Measurements from ENCODE around the gene SRGAP1. TPM values are rescaled to one million over a fixed set of nuclear protein-coding genes. Genes with fewer than 3 reads are reported as not detected.
"Not testable (repeated sequence)": the region's sequence is repeated elsewhere in the genome, so short reads cannot be mapped to it uniquely, and the experiment has no call there.

The SRGAP1 gene
- total RNA-seq, 1 experiment from 2014 or later, result 6.2 TPM

DNA sequence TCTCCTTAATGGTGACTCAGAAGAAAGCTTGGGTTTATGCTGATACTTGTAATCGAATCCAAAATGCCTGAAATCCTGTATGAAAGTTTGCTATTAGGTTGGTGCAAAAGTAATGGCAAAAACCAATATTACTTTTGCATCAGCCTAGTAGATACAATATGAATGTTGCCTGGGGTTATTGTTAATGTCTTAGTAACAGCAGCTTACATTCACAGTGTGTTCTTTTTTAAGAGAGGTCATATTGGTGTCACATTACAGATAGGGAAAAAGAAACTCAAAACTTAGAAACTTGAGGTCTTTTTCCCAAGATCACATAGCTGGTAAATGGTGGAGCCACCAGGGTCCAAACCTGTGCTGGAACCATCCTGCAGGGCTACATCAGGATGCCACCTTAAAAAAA lies 25.2 kb downstream of the SRGAP1 start:
- H3K36me3 ChIP-seq, result no peaks in the 10 kb centered on the region
- no peak overlapping the region for H3K27ac ChIP-seq
- DNase-seq, result no peak
- H3K4me3 ChIP-seq, result no peak overlapping the region
- H3K4me1 ChIP-seq, result peaks cover 9% of the 10 kb centered on the region
- no peaks in the 10 kb centered on the region for H3K9me3 ChIP-seq (replicated peaks)
- H3K27me3 ChIP-seq, result no peaks in the 10 kb centered on the region

- Histone ChIP-seq H3K9me3 (replicated peaks) (no peaks in the 10 kb centered on the region), H3K4me3 (no peak overlapping the region), H3K36me3 (no peaks in the 10 kb centered on the region), H3K27me3 (no peaks in the 10 kb centered on the region), H3K27ac (no peak overlapping the region), H3K4me1 (peaks cover 9% of the 10 kb centered on the region)
- DNase-seq, result no peak
Observed at GRCh38 chr12:63870838-63871237, 26.3 kb downstream of the SRGAP1 start.

DNA sequence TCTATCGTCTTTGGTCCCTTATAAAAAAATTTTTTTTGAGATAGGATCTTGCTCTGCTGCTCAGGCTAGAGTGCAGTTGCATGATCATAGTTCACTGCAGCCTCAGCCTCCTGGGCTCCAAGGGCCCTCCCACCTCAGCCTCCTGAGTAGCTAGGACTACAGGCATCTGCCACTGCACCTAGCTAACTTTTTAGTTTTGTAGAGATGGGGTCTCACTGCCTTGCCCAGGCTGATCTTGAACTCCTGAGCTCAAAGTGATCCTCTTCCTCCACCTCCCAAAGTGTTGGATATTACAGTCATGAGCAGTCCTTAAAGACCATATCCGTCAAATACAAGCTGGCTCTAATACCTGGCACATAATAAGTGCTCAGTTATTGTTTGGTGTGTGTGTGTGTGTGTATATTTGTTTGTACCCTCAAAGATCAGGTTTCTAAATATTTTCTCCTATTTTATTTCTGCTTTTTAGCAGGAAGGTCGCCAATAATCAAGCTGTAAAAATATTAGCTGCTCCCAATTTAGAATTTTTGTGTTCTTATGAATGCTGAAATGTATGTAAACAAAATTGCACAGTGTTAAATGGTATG lies 30.5 kb downstream of the SRGAP1 start:
- no peaks in the 10 kb centered on the region for H3K9me3 ChIP-seq (replicated peaks)
- H3K4me3 ChIP-seq, result no peak overlapping the region
- peaks cover under 1% of the 10 kb centered on the region for H3K4me1 ChIP-seq
- H3K27ac ChIP-seq, result no peak overlapping the region
- no peak for DNase-seq
- H3K36me3 ChIP-seq, result no peaks in the 10 kb centered on the region
- H3K27me3 ChIP-seq, result no peaks in the 10 kb centered on the region

DNA sequence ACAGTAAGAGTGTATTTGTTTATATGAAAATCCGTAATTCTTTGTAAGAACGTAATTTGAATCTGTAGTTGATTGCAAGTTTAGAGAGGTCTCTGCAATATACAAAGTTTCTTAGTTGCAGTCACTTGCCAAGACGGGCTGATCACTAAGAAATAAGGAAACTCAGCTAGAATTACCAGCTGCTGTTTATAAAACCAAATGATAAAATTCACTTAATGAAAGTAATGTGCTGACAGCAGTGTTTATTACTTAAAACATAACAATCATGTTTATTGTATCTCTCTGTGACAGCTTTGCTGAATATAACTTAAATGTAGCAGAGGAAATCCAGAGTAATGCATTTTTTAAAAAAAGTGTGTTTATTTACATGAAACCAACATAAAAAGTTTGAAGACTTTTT lies 31.2 kb downstream of the SRGAP1 start:
- DNase-seq, result no peak
- H3K27ac ChIP-seq, result no peak overlapping the region
- H3K36me3 ChIP-seq, result no peaks in the 10 kb centered on the region

DNA sequence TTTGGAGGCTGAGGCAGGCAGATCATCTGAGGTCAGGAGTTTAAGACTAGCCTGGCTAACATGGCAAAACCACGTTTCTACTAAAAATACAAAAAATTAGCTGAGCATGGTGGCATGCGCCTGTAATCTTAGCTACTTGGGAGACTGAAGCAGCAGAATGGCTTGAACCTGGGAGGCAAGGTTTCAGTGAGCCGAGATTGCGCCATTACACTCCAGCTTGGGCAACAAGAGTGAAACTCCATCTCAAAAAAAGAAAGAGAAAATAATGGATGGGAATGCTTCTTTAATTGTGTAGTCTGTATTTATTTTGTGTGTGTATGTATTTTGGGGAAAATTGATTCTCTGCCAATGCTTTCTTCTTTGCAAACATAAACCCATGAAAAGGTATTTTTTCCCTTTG lies 32.5 kb downstream of the SRGAP1 start:
- DNase-seq, result no peak
- Histone ChIP-seq H3K36me3 (no peaks in the 10 kb centered on the region), H3K4me1 (no peaks in the 10 kb centered on the region), H3K9me3 (replicated peaks) (no peaks in the 10 kb centered on the region), H3K27me3 (no peaks in the 10 kb centered on the region), H3K4me3 (no peak overlapping the region), H3K27ac (no peak overlapping the region)

More for the DNA sequence above, 31.2 kb downstream of the SRGAP1 start:
- Histone ChIP-seq H3K9me3 (replicated peaks) (no peaks in the 10 kb centered on the region), H3K27me3 (no peaks in the 10 kb centered on the region), H3K4me3 (no peak overlapping the region), H3K4me1 (no peaks in the 10 kb centered on the region)

DNA sequence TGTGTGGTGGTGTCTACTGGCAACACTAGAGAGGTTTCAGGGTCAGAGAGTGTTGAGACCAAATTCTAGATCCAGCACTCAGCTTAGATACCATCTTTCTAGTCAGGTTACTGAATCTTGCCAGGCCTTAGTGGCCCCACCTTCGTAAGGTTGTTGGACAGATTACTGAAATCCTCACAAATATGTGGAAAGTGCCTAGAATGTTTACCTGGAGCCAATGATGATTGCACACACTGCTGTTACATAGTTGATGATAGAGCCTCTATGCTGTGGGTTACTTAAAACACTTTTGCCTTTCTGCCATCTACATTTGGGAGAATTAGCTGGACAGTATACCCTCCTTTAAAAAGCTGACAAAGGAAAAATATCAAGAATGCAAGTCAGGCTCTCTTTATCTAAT lies 33.2 kb downstream of the SRGAP1 start:
- no peak for DNase-seq
- Histone ChIP-seq H3K9me3 (replicated peaks) (no peaks in the 10 kb centered on the region), H3K27me3 (no peaks in the 10 kb centered on the region), H3K4me1 (no peaks in the 10 kb centered on the region), H3K27ac (no peak overlapping the region), H3K36me3 (no peaks in the 10 kb centered on the region), H3K4me3 (no peak overlapping the region)

- H3K27me3 ChIP-seq; H3K36me3 ChIP-seq; H3K9me3 ChIP-seq (replicated peaks); H3K4me1 ChIP-seq; DNase-seq; H3K27ac ChIP-seq; H3K4me3 ChIP-seq: not testable (repeated sequence)
Observed at GRCh38 chr12:63880235-63880634, 35.7 kb downstream of the SRGAP1 start.

DNA sequence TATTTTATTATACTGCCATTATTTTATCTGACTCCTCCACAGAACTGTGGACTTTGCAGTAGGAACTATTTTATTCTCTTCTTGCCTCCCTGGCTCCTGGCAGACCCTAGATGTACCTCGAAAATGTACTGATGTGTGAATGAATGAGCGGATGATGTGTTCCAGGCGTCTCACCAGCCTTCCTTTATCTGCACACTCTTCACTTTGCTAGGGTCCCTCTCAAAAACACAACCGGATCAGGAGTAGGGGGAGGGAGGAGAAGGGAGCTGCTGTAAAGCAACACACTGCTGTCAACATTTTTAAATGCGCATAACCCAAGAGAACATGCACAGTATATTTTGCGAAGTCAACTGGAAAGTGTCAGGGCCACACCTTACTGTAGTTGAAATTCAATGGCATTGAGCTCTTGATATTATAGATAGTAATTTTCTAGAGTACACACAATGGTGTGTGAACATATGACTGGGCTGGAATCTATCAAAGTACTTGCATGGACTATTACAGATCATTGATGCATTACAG lies 36.3 kb downstream of the SRGAP1 start:
- Histone ChIP-seq H3K27ac (no peak overlapping the region), H3K4me3 (no peak overlapping the region), H3K36me3 (0 out of 2 replicates have a peak, but pooled peaks cover 3% of the 10 kb centered on the region), H3K9me3 (replicated peaks) (no peaks in the 10 kb centered on the region), H3K27me3 (no peaks in the 10 kb centered on the region), H3K4me1 (peaks cover 4% of the 10 kb centered on the region)
- DNase-seq, result no peak

- H3K4me3 ChIP-seq, result no peak overlapping the region
- peak; percentile 83 to 91 for DNase-seq
- peaks cover 4% of the 10 kb centered on the region for H3K4me1 ChIP-seq
- 0 out of 2 replicates have a peak, but pooled peaks cover 3% of the 10 kb centered on the region for H3K36me3 ChIP-seq
- no peaks in the 10 kb centered on the region for H3K27me3 ChIP-seq
- no peaks in the 10 kb centered on the region for H3K9me3 ChIP-seq (replicated peaks)
- H3K27ac ChIP-seq, result peak overlapping the region; percentile 32
Observed at GRCh38 chr12:63882844-63883243, 38.3 kb downstream of the SRGAP1 start.

DNA sequence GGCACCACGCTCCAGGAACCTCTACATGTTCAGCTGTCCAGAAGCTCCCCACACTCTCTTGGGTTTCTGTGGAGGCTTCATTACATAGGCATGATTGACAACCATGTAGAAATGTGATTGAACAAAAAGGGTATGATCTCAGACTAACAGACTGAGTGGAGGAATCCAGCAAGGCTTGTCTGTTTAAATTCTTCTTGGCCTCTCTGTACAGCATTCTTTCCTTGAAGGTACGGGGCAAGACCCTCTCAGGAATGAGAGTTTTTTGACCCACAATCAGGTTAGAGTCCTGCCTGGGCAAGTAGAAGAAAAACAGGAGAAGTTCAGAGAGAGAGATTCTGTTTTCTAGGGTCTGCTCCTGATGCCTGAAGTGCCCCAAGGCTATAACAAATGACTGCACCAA lies 40.9 kb downstream of the SRGAP1 start:
- H3K9me3 ChIP-seq (replicated peaks), result no peaks in the 10 kb centered on the region
- no peaks in the 10 kb centered on the region for H3K27me3 ChIP-seq
- no peak overlapping the region for H3K4me3 ChIP-seq
- peaks cover 12% of the 10 kb centered on the region for H3K4me1 ChIP-seq
- no peak overlapping the region for H3K27ac ChIP-seq
- 0 out of 2 replicates have a peak, but pooled peaks cover 3% of the 10 kb centered on the region for H3K36me3 ChIP-seq
- DNase-seq, result no peak

DNA sequence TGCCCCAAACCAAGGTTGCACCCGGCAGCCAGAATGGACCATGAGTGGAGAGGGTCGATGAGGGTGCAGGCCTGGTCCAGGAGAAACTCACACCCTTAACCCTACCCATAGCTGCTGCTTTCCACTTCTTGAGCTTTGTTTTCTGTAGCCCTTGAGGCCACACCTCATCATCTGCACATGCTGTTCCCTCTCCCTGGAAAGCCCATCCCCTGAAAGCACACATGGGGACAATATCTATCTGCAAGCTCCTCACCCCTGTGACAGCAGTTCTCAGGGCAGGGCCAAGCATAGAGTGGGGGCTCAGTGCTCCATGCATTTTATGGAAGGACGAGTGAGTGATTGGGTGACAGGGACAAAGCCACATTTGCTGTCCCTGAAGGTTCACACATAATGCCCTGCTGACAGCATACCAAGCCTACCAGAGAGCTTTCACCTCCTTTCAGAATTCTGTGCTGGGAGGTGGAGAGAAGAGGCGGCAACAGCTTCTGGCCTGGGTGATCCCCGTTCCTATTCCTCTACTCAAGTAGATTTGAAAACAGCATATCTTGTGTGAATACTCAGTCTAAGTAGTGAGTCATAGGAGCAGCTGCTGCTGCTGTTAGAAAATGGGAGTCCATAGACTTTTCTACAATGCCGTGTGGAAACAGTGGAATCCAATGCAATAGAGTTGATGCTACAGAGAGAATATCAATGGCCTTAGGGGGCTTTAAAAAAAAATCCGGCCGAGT lies 44.6 kb downstream of the SRGAP1 start:
- H3K9me3 ChIP-seq (replicated peaks), result no peaks in the 10 kb centered on the region
- peaks cover 7% of the 10 kb centered on the region for H3K4me1 ChIP-seq
- peak overlapping the region; percentile 18 for H3K27ac ChIP-seq
- DNase-seq, result peak; percentile 46 to 65
- no peaks in the 10 kb centered on the region for H3K27me3 ChIP-seq
- no peak overlapping the region for H3K4me3 ChIP-seq
- H3K36me3 ChIP-seq, result 0 out of 2 replicates have a peak, but pooled peaks cover 3% of the 10 kb centered on the region

- no peak for DNase-seq
- Histone ChIP-seq H3K36me3 (0 out of 2 replicates have a peak, but pooled peaks cover 2% of the 10 kb centered on the region), H3K4me1 (peaks cover 7% of the 10 kb centered on the region), H3K4me3 (no peak overlapping the region), H3K27ac (peak overlapping the region; percentile 18), H3K9me3 (replicated peaks) (no peaks in the 10 kb centered on the region), H3K27me3 (no peaks in the 10 kb centered on the region)
Observed at GRCh38 chr12:63889721-63890509, 45.4 kb downstream of the SRGAP1 start.

- H3K9me3 ChIP-seq (replicated peaks), result no peaks in the 10 kb centered on the region
- peaks cover 7% of the 10 kb centered on the region for H3K4me1 ChIP-seq
- no peaks in the 10 kb centered on the region for H3K36me3 ChIP-seq
- H3K4me3 ChIP-seq, result no peak overlapping the region
- H3K27ac ChIP-seq, result no peak overlapping the region
- DNase-seq, result no peak
- H3K27me3 ChIP-seq, result no peaks in the 10 kb centered on the region
Observed at GRCh38 chr12:63893170-63893569, 48.7 kb downstream of the SRGAP1 start.

GRCh38 chr12:63894132-63894531 lies 49.6 kb downstream of the SRGAP1 start:
- DNase-seq, result no peak
- Histone ChIP-seq H3K36me3 (no peaks in the 10 kb centered on the region), H3K27me3 (no peaks in the 10 kb centered on the region), H3K4me3 (no peak overlapping the region), H3K9me3 (replicated peaks) (no peaks in the 10 kb centered on the region), H3K4me1 (peaks cover 3% of the 10 kb centered on the region), H3K27ac (no peak overlapping the region)

- Histone ChIP-seq H3K27ac (no peak overlapping the region), H3K4me1 (no peaks in the 10 kb centered on the region), H3K36me3 (no peaks in the 10 kb centered on the region), H3K4me3 (no peak overlapping the region), H3K9me3 (replicated peaks) (no peaks in the 10 kb centered on the region), H3K27me3 (no peaks in the 10 kb centered on the region)
- DNase-seq, result no peak
Observed at GRCh38 chr12:63895841-63896240, 51.3 kb downstream of the SRGAP1 start.
